ENCODE data around the gene RAB4B.
"Not testable (repeated sequence)": the region's sequence is repeated elsewhere in the genome, so short reads cannot be mapped to it uniquely, and the experiment has no call there.

DNA sequence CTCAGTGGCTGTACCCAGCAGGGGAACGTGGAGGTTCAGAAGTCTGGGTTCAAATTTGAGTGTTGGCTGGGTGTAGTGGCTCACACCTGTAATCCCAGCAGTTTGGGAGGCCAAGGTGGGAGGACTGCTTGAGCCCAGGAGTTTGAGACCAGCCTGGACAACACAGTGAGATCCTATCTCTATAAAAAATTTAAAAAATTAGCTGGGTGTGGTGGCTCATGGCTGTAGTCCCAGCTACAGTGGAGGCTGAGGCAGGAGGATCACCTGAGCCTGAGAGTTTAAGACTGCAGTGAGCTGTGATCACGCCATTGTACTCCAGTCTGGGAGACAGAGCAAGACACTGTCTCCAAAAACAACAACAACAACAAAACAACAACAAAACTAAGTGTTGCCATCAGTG is 6.1 kb downstream of the RAB4B start:
- TF ChIP-seq, protein P1, sequence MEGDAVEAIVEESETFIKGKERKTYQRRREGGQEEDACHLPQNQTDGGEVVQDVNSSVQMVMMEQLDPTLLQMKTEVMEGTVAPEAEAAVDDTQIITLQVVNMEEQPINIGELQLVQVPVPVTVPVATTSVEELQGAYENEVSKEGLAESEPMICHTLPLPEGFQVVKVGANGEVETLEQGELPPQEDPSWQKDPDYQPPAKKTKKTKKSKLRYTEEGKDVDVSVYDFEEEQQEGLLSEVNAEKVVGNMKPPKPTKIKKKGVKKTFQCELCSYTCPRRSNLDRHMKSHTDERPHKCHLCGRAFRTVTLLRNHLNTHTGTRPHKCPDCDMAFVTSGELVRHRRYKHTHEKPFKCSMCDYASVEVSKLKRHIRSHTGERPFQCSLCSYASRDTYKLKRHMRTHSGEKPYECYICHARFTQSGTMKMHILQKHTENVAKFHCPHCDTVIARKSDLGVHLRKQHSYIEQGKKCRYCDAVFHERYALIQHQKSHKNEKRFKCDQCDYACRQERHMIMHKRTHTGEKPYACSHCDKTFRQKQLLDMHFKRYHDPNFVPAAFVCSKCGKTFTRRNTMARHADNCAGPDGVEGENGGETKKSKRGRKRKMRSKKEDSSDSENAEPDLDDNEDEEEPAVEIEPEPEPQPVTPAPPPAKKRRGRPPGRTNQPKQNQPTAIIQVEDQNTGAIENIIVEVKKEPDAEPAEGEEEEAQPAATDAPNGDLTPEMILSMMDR (IDR thresholded peaks at IDR 0.05): not testable (repeated sequence)
- TF ChIP-seq POLR2A, POLR2AphosphoS5 (IDR thresholded peaks at IDR 0.05): not testable (repeated sequence)
